Measurements from ENCODE around the gene CCT3. TPM values are rescaled to one million over a fixed set of nuclear protein-coding genes. Genes with fewer than 3 reads are reported as not detected.

Gene CCT3
- polyA plus RNA-seq, 2 donors, result 61.2 to 149 TPM

DNA sequence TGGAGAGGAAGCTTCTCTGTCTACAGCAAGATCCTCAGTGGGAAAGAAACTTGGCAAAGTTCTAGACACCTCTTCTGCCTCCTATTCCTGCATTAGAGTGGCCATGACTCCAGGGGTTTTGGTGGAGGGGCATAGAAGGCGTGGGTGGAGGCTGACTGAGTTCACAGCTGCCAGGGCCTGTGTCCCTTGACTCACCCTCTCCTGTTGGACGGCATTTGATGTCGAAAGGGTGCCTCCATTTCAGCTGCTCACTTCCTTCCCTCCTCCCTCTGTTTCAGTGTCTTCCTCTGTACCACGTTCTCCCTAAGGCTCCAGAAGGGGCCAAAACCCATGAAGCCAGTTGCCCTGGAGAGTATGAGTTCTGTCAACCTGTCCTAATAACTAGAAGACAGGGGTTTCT, 53.3 kb downstream of the CCT3 start:
- no peaks in the 10 kb centered on the region for H3K27me3 ChIP-seq (ENCODE audit: control insufficient read depth in 1 of 2, insufficient read depth in 2 of 2, low read length in 2 of 2)
- no peaks in the 10 kb centered on the region for H3K9me3 ChIP-seq (ENCODE audit: control insufficient read depth in 2 of 2, insufficient read depth in 1 of 2, low read depth in 1 of 2, low read length in 1 of 2)
- H3K27ac ChIP-seq (ENCODE audit: low read depth in 2 of 2, low read length in 1 of 2), result peak overlapping the region; percentile 85 to 93
- peaks cover 0 to 19% of the 10 kb centered on the region in 2 donors for H3K36me3 ChIP-seq (ENCODE audit: control insufficient read depth in 2 of 2, insufficient read depth in 2 of 2, low read length in 1 of 2)
- H3K4me3 ChIP-seq (ENCODE audit: low read depth in 1 of 2, low read length in 2 of 2), result peak overlapping the region; percentile 55 to 56
- WGBS, 2 donors, result 37 to 61% methylated on average over 4 of the region's 4 CpGs
- peaks cover 3 to 7% of the 10 kb centered on the region in 2 donors for H3K4me1 ChIP-seq (ENCODE audit: control insufficient read depth in 2 of 2, insufficient read depth in 2 of 2, low read length in 1 of 2)

DNA sequence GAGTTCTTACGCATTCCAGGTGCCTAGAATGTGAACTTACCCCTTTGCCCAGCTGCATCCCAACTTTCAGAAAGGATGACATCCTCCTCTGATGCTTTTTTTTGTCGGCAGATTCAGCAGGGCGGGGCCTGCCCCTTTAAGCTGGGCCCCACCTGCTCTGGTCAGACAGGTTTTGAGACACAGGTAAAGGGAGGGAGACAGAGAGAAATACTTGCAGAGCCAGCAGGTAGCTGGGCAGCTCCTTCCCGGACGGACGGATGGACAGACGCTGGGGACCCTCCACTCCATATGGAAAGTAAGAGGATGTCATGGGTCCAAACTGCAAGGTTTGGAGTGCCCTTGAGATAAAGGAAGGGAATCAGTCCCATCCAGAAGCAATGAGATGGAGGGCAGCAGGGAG, 54.0 kb downstream of the CCT3 start, which contains the start of gene TMEM79:
Gene TMEM79 (plus strand): TSS at position 214 of the 400 bp plus-strand sequence. CDS start 902 bp downstream, outside the sequence.
- H3K36me3 ChIP-seq (ENCODE audit: control insufficient read depth in 2 of 2, insufficient read depth in 2 of 2, low read length in 1 of 2), result peaks cover 0 to 19% of the 10 kb centered on the region in 2 donors
- H3K4me3 ChIP-seq (ENCODE audit: low read depth in 1 of 2, low read length in 2 of 2), result peak within 1 kb of the TSS; percentile 56 to 87
- WGBS, 2 donors, result 56 to 57% methylated on average over 7 of the region's 7 CpGs
- peaks cover 3 to 7% of the 10 kb centered on the region in 2 donors for H3K4me1 ChIP-seq (ENCODE audit: control insufficient read depth in 2 of 2, insufficient read depth in 2 of 2, low read length in 1 of 2)
- H3K27ac ChIP-seq (ENCODE audit: low read depth in 2 of 2, low read length in 1 of 2), result peak within 1 kb of the TSS; percentile 97
- H3K27me3 ChIP-seq (ENCODE audit: control insufficient read depth in 1 of 2, insufficient read depth in 2 of 2, low read length in 2 of 2), result no peaks in the 10 kb centered on the region
- no peaks in the 10 kb centered on the region for H3K9me3 ChIP-seq (ENCODE audit: control insufficient read depth in 2 of 2, insufficient read depth in 1 of 2, low read depth in 1 of 2, low read length in 1 of 2)

DNA sequence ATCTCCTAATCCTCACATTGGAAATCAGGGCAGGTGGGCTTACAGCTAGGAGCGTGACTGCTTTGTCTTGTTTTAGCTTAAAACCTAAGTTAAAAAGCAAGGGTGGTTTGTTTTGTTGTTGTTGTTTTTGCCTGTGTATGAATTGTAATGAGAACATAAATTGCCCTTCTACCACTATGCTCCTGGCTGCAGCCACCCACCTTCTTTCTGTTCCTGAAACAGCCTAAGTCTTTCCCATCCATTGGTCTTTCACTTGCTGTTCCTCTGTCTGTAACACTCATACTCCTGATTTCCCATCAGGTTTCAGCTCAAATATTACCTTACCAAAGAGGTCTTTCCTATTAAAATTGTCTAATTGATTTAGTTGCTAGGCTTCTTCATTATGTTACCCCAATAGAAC, 54.6 kb downstream of the CCT3 start:
- Histone ChIP-seq H3K27me3 (ENCODE audit: control insufficient read depth in 1 of 2, insufficient read depth in 2 of 2, low read length in 2 of 2) (no peaks in the 10 kb centered on the region), H3K9me3 (ENCODE audit: control insufficient read depth in 2 of 2, insufficient read depth in 1 of 2, low read depth in 1 of 2, low read length in 1 of 2) (no peaks in the 10 kb centered on the region), H3K27ac (ENCODE audit: low read depth in 2 of 2, low read length in 1 of 2) (peak overlapping the region; percentile 97), H3K4me1 (ENCODE audit: control insufficient read depth in 2 of 2, insufficient read depth in 2 of 2, low read length in 1 of 2) (peaks cover 3 to 7% of the 10 kb centered on the region in 2 donors), H3K36me3 (ENCODE audit: control insufficient read depth in 2 of 2, insufficient read depth in 2 of 2, low read length in 1 of 2) (peaks cover 0 to 20% of the 10 kb centered on the region in 2 donors), H3K4me3 (ENCODE audit: low read depth in 1 of 2, low read length in 2 of 2) (peak overlapping the region; percentile 56 to 87)
- 72% methylated on average over 1 of the region's 1 CpG for WGBS, 2 donors

DNA sequence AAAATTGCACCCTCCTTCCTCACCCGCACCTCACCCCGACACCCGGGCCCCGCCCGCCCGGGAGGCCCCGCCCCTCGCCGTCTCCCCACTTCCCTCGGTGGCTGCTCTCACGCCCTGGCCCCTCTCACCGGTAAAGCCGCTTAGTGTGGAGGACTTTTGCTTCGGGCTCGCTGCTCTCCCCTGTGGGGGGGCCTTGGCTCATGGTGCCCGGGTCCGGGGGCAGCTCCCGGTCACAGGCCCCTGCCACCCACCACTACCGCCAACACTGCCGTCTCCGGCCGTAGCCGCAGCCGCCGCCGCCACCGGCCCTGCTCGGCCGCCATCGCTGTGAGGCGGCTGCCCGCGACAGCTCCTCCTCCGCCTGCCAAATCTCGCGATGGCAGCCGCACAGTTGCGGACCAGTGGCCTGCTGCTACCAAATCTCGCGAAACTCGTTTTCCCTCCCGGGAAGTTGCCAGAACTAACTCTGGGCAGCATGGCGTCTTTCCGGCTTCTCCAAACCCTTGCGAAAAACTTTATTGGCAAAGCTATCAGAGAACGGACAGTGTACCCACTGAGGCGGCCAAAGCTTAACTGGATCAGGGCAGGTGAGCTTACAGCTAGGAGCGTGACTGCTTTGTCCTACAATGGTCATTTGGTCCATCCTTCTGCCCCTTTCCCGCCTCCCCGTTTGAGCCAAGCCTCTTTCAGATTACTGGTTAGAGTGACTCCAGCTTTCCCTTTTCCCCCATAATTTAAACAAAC, 55.4 kb downstream of the CCT3 start, which contains the start of gene SMG5:
Gene SMG5 (minus strand): TSS at position 347 of the 744 bp plus-strand sequence. CDS start 145 bp downstream, at position 202.
- Histone ChIP-seq H3K36me3 (ENCODE audit: control insufficient read depth in 2 of 2, insufficient read depth in 2 of 2, low read length in 1 of 2) (peaks cover 0 to 24% of the 10 kb centered on the region in 2 donors), H3K27ac (ENCODE audit: low read depth in 2 of 2, low read length in 1 of 2) (peak within 1 kb of the TSS; percentile 97), H3K27me3 (ENCODE audit: control insufficient read depth in 1 of 2, insufficient read depth in 2 of 2, low read length in 2 of 2) (no peaks in the 10 kb centered on the region), H3K9me3 (ENCODE audit: control insufficient read depth in 2 of 2, insufficient read depth in 1 of 2, low read depth in 1 of 2, low read length in 1 of 2) (no peaks in the 10 kb centered on the region), H3K4me1 (ENCODE audit: control insufficient read depth in 2 of 2, insufficient read depth in 2 of 2, low read length in 1 of 2) (peaks cover 3 to 7% of the 10 kb centered on the region in 2 donors), H3K4me3 (ENCODE audit: low read depth in 1 of 2, low read length in 2 of 2) (peak within 1 kb of the TSS; percentile 54 to 87)
- WGBS, 2 donors, result 0 to 1% methylated on average over 50 of the region's 50 CpGs

DNA sequence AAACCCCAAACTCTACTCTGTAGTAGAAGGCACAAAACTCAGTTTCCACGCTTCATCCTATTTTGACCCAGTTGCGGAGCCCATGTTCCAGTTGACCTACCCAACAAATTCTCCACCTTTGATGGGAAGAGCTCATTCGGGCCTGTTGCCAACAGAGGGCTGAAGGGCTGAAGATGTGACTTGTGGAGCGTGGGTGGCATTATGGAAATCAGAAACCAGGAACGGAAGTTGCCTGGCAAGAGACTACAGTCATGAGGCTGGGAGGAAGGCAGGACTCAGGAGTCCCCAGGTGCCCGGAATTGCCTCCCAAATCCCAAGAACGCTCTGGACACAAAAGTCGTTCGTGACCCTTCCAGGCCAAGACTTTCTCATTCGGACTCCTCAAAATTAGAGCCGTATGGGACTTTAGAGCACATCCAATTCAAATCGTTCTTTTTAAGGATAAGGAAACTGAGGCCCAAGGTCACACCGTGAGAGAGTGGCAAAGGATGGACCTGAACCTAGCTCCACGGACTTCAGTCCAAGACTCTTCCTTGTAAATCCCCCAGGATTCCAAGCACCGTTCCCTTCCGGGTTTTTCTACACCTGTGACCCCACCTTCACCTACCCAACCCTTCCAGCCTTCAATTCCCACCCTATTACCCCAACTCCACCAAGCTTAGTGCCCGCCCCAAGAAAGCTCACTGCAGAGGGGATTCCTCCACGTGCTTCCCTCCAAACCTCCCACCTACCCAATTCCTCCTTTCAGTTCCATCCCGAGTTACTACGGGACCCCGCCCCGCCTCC, 56.2 kb downstream of the CCT3 start:
- H3K27me3 ChIP-seq (ENCODE audit: control insufficient read depth in 1 of 2, insufficient read depth in 2 of 2, low read length in 2 of 2), result no peaks in the 10 kb centered on the region
- H3K27ac ChIP-seq (ENCODE audit: low read depth in 2 of 2, low read length in 1 of 2), result peak overlapping the region; percentile 97
- peaks cover 3 to 7% of the 10 kb centered on the region in 2 donors for H3K4me1 ChIP-seq (ENCODE audit: control insufficient read depth in 2 of 2, insufficient read depth in 2 of 2, low read length in 1 of 2)
- H3K36me3 ChIP-seq (ENCODE audit: control insufficient read depth in 2 of 2, insufficient read depth in 2 of 2, low read length in 1 of 2), result peaks cover 0 to 28% of the 10 kb centered on the region in 2 donors
- WGBS, 2 donors, result 5 to 6% methylated on average over 22 of the region's 22 CpGs
- no peaks in the 10 kb centered on the region for H3K9me3 ChIP-seq (ENCODE audit: control insufficient read depth in 2 of 2, insufficient read depth in 1 of 2, low read depth in 1 of 2, low read length in 1 of 2)
- peak overlapping the region; percentile 54 to 87 for H3K4me3 ChIP-seq (ENCODE audit: low read depth in 1 of 2, low read length in 2 of 2)

DNA sequence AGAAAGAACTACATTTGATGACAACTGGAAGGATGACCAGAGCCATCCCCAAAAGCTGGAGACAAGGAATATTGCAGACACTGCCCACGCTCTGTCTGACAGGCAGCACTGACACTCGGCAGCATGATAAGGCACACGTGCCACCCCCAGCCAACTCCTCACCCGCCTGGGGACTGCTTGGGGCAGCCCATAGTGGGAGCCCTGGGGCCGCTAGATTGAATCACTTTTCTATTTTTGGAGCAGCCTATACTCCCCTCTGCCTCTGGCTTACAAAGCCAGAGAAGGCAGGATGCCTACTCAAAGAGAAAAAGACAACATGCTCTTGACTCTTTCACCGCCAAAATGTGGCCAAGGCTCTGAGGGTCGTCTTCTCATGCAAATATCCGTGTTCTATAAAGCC, 56.8 kb downstream of the CCT3 start:
- peak overlapping the region in 1 of 2 donors; percentile 54 for H3K4me3 ChIP-seq (ENCODE audit: low read depth in 1 of 2, low read length in 2 of 2)
- H3K27ac ChIP-seq (ENCODE audit: low read depth in 2 of 2, low read length in 1 of 2), result peak overlapping the region; percentile 97
- no peaks in the 10 kb centered on the region for H3K27me3 ChIP-seq (ENCODE audit: control insufficient read depth in 1 of 2, insufficient read depth in 2 of 2, low read length in 2 of 2)
- peaks cover 0 to 28% of the 10 kb centered on the region in 2 donors for H3K36me3 ChIP-seq (ENCODE audit: control insufficient read depth in 2 of 2, insufficient read depth in 2 of 2, low read length in 1 of 2)
- H3K9me3 ChIP-seq (ENCODE audit: control insufficient read depth in 2 of 2, insufficient read depth in 1 of 2, low read depth in 1 of 2, low read length in 1 of 2), result no peaks in the 10 kb centered on the region
- 16 to 18% methylated on average over 8 of the region's 8 CpGs for WGBS, 2 donors
- peaks cover 0 to 7% of the 10 kb centered on the region in 2 donors for H3K4me1 ChIP-seq (ENCODE audit: control insufficient read depth in 2 of 2, insufficient read depth in 2 of 2, low read length in 1 of 2)

DNA sequence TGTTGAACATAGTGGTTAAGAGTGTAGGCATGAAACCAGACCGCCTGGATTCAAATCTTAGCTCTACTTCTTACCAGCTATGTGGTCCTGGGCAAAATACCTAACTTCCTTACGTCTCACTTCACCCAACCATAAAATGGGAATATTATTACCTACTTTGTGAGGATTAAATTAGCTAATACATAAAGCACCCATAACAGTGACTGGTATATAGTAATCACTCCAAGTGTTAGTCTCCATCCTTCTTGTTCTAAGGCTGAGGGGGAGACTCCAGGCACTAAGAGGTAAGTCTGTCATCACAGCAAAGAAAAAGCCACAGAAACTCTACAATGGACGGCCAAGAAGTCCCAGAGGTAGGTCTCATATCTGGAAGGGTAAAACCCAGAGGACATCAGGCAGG, 58.3 kb downstream of the CCT3 start:
- 93 to 94% methylated on average over 3 of the region's 3 CpGs for WGBS, 2 donors
- H3K4me1 ChIP-seq (ENCODE audit: control insufficient read depth in 2 of 2, insufficient read depth in 2 of 2, low read length in 1 of 2), result peaks cover 0 to 3% of the 10 kb centered on the region in 2 donors
- H3K9me3 ChIP-seq (ENCODE audit: control insufficient read depth in 2 of 2, insufficient read depth in 1 of 2, low read depth in 1 of 2, low read length in 1 of 2), result no peaks in the 10 kb centered on the region
- peak overlapping the region in 1 of 2 donors; percentile 0 for H3K27ac ChIP-seq (ENCODE audit: low read depth in 2 of 2, low read length in 1 of 2)
- peaks cover 0 to 21% of the 10 kb centered on the region in 2 donors for H3K36me3 ChIP-seq (ENCODE audit: control insufficient read depth in 2 of 2, insufficient read depth in 2 of 2, low read length in 1 of 2)
- no peaks in the 10 kb centered on the region for H3K27me3 ChIP-seq (ENCODE audit: control insufficient read depth in 1 of 2, insufficient read depth in 2 of 2, low read length in 2 of 2)
- H3K4me3 ChIP-seq (ENCODE audit: low read depth in 1 of 2, low read length in 2 of 2), result no peak overlapping the region

DNA sequence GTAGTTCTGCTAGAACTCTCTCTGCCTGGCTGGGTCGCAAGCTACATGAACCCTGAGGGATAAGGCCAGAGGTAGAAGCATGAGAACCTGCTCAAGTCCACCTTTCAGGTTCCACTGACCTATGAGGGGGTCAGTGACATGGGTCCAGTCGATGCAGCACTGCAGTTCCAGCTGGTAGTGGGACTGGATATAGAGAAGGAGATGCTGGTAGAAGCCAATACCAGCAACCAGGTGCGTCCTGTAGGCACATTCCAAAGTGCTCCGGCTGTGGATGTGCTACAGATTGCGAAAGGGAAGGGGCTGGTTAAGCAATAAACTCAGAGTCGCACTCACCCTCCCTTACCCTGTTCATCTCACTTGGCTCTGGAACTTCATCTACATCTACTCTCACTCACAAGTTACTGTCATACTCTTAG, 61.1 kb downstream of the CCT3 start:
- 62 to 77% methylated on average over 6 of the region's 6 CpGs for WGBS, 2 donors
- H3K36me3 ChIP-seq (ENCODE audit: control insufficient read depth in 2 of 2, insufficient read depth in 2 of 2, low read length in 1 of 2), result peaks cover 8 to 39% of the 10 kb centered on the region in 2 donors
- H3K4me3 ChIP-seq (ENCODE audit: low read depth in 1 of 2, low read length in 2 of 2), result no peak overlapping the region
- no peaks in the 10 kb centered on the region for H3K9me3 ChIP-seq (ENCODE audit: control insufficient read depth in 2 of 2, insufficient read depth in 1 of 2, low read depth in 1 of 2, low read length in 1 of 2)
- no peak overlapping the region for H3K27ac ChIP-seq (ENCODE audit: low read depth in 2 of 2, low read length in 1 of 2)
- H3K27me3 ChIP-seq (ENCODE audit: control insufficient read depth in 1 of 2, insufficient read depth in 2 of 2, low read length in 2 of 2), result no peaks in the 10 kb centered on the region
- peaks cover 0 to 3% of the 10 kb centered on the region in 2 donors for H3K4me1 ChIP-seq (ENCODE audit: control insufficient read depth in 2 of 2, insufficient read depth in 2 of 2, low read length in 1 of 2)

DNA sequence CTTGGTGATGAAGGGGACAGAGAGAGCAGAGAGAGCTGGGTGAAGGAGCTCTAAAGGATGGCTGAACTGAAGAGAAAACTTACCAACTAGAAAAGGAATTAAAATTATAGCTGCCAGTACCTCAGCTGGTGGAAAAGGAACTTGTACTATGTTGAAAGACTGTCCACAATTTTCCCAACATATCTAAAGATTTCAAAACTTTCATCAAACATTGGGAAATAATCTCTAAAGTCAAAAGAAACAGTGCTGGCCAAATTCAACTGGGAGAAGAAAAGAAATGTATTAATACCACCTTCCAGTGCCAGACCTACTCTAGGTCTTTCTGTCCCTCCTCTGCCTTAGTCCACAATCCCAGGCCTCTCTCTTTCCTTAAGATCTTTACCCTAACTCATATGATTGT, 61.6 kb downstream of the CCT3 start:
- no peak overlapping the region for H3K4me3 ChIP-seq (ENCODE audit: low read depth in 1 of 2, low read length in 2 of 2)
- no peak overlapping the region for H3K27ac ChIP-seq (ENCODE audit: low read depth in 2 of 2, low read length in 1 of 2)
- no peaks in the 10 kb centered on the region for H3K27me3 ChIP-seq (ENCODE audit: control insufficient read depth in 1 of 2, insufficient read depth in 2 of 2, low read length in 2 of 2)
- H3K9me3 ChIP-seq (ENCODE audit: control insufficient read depth in 2 of 2, insufficient read depth in 1 of 2, low read depth in 1 of 2, low read length in 1 of 2), result no peaks in the 10 kb centered on the region
- peaks cover 8 to 39% of the 10 kb centered on the region in 2 donors for H3K36me3 ChIP-seq (ENCODE audit: control insufficient read depth in 2 of 2, insufficient read depth in 2 of 2, low read length in 1 of 2)
- peaks cover 0 to 3% of the 10 kb centered on the region in 2 donors for H3K4me1 ChIP-seq (ENCODE audit: control insufficient read depth in 2 of 2, insufficient read depth in 2 of 2, low read length in 1 of 2)
